SH-SY5Y (cell line): ENCODE results near the gene ZNRD2.

ENCODE experiments used
- GATA2 ChIP-seq: IDR thresholded peaks from 2 replicates; pipeline ENCODE4 v1.6.1; 2011; ENCODE audit warnings: mild to moderate bottlenecking, low read depth, low read length
- GATA3 ChIP-seq: IDR thresholded peaks from 2 replicates; pipeline ENCODE4 v1.6.1; 2011; ENCODE audit warnings: low read depth, mild to moderate bottlenecking, low read length, moderate library complexity

DNA sequence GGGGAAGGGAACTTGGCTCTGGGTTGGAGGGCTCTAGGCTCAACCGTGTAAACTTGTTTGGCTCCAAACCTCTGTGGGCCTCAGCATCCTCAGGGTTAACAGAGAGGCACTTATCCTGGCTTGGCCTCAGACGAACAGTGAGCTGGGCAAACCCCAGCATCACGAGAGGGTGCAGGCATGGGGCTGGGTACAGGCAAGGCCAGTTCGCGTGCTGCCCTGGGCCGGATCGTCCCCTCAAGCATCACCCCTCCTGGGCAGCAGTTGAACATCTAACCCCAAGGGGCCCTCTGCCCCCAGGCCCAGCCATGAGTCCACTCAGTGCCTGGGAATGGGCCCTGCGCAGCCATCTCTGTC is 7.5 kb downstream of the ZNRD2 start:
- TF ChIP-seq GATA3 (no peak), GATA2 (no peak)
